ENCODE data around the gene TUBA8.
"Not testable (repeated sequence)": the region's sequence is repeated elsewhere in the genome, so short reads cannot be mapped to it uniquely, and the experiment has no call there.

TUBA8 gene

GRCh38 chr22:18106550-18107341 is 3.9 kb upstream of the TUBA8 start:
- not testable (repeated sequence) for DNase-seq (ENCODE audit: low read depth)

- DNase-seq (ENCODE audit: low read depth) = no peak
These were observed 2.4 kb upstream of the TUBA8 start for GRCh38 chr22:18108187-18108586.

GRCh38 chr22:18109410-18110193 is 1.0 kb upstream of the TUBA8 start:
- no peak for DNase-seq (ENCODE audit: low read depth)

DNA sequence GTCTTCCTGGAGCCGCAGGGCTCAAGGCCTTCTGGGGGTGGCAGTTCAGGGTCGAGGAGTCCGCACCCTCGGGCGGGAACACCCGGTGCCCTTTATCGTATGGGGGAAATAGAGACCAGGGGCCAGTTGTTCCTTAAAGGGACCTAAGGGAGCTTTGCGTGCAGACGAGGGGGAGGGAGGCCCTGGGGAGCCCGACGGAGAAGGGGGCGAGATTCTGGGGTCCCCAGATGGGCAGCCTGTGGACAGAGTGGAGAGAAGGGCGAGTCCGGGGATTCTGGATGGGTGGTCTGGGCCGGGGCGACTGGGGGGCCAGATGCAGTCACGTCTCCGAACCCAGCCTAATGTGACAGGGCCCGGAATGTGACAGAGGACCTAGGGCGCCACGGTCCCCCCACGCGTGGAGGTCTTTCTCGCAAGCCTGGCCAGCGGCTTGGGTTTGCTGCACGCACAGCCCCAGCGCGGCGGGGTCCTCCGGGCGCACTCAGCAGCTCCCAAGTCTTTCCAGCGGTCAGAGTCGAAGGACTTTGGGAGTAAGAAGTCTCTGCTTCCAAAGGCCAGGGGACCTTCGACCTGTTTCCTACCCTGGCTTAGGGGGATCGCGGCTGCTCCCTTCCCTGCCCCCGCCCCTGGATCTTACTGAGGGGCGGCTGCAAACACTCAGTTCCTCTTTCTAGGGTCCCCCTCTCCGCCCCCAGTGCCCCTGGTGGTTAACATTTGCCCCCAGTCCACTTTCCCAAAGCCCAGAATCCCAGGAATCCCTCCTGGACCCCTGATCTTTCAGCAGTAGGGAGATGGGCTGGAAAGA is 547 bp downstream of the TUBA8 start:
- no peak for DNase-seq (ENCODE audit: low read depth)

GRCh38 chr22:18111759-18112330 is 1.2 kb downstream of the TUBA8 start:
- DNase-seq (ENCODE audit: low read depth) = no peak

DNA sequence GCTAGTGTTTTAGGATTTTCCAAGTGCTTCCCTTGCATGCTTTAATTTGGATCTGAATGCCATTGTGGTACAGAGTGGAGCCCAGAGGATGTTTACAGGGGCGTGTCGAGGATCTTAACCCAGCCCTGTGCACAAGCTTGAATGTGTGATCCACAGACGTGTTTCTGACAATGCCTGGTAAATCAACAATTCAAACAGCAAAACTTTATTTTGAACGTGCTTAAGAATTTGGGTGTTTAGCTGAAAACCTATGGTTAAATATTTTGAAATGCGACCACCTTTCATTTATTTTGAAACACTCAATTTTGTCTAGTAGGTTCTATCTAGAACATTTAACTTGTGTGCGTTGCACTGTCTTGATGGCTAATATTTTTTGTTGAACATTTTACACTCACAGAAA is 1.8 kb downstream of the TUBA8 start:
- no peak for DNase-seq (ENCODE audit: low read depth)

DNA sequence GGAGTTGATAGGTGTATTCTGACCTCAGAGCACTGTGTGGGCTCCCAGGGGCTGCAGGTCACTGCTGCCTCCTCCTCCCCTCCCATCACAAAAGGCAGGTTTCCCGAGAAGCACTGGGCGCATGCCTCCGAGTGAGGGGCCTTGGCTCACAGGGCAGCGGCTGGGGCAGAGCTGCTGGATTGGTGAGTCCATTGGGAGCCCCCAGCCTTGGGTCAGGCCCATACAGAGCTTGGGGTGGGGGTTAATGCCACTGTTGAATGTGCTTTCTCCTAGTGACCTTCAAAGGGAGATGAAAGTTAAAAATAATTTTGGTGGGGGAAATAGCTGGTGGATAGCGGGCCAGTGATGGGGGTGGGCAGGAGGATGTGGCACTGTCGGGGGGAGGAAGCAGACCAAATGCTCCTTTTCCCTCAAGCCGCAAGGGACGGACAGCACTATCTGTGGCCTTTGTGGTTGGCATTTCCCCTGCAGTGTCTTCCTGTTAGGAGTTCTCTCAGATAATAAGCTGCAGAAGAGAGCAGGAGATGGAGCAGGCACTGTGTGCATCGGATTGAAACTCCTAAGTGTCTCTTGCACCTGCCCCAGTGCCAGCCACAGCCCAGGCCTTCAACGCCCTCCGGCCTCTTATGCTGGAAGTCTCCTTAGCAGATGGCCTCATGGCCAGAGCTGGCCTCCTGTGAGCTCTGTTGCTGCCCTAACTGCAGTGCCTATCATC is 3.2 kb downstream of the TUBA8 start:
- DNase-seq (ENCODE audit: low read depth) = no peak

DNA sequence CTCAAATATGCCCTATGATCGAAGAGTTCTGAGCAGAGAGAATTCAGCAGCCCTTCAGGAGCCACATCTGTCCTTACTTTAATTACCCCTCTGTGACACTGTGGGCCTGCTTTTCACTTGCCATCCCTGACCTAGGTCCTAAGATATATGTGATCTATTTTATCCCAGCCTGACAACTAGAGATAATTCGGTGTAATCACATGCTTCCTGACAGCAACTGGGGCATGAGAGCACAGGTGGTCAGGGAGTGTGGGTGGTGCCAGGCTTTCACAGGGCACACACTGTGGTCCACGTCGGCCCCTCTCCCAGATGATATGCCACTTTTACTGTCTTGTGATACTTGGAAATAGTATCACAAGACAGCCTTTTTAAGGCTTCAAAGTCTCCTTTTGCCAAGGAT is 3.9 kb downstream of the TUBA8 start:
- no peak for DNase-seq (ENCODE audit: low read depth)

DNA sequence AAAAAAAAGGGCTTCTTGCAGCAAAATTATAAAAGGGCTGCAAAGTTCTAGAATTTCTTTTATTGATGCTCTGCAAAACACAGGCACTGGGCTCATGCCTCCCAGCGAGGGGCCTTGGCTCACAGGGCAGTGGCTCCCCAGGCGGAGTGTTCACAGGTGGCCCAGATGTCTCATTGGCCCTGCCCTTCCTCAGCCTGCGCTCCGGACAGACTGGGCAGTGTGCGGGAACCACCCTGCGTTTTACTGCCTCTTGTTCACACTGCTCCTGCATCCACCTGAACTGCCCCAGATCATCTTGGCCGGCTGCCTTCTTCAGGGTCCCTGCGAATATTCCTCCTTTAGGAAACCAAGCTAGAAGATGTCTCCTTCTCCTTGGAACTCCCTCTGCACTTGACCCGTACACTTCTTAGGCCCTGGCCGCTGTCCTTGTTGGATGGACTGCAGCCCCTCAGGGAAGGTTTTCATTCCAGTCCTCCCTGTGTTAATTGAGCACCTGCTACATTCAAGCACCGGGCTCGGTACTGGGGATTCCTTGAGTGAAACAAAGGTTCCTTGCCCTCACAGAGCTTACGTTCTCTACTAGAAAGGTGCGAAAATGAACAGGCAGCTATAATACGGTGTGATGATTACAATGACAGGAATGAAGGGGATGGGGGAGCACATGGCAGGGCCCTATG is 4.5 kb downstream of the TUBA8 start:
- DNase-seq (ENCODE audit: low read depth) = no peak

GRCh38 chr22:18115906-18116371 is 5.3 kb downstream of the TUBA8 start:
- DNase-seq (ENCODE audit: low read depth) = no peak

GRCh38 chr22:18116634-18117033 is 6.0 kb downstream of the TUBA8 start:
- no peak for DNase-seq (ENCODE audit: low read depth)

- no peak for DNase-seq (ENCODE audit: low read depth)
These were observed 7.8 kb downstream of the TUBA8 start for GRCh38 chr22:18118345-18118915.

DNA sequence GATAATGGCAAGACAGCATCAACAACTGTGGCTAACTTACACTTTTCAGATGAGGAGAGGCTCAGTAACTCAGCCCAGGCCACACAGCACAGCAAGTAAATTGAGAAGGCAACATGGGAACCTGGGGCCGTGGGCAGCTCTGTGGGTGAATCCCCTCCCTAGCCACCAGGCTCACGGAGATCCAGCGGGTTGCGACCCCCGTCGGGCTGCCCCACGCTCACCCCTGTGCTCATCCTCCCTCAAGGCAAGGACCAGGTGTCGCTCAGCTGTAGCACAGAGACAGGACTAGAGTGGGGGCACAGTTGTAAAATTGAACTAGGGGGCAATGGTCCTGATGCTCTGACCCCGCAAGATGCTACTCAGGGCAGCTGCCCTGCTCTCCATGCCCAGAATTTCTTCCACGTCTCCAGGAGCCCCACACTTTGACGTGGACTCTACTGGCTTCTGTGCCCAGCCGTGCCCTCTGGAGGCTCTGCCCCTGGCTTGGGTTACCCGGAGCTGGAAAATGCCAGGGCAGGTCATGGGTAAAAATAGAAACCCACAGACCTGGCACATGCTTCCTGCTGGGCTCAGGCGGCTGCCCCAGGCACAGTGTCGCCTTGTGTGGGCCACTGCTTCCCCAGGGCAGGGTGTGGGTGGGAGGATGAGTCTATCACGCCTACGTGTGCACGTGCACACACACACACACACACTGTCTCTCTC is 9.0 kb downstream of the TUBA8 start:
- DNase-seq (ENCODE audit: low read depth) = no peak

- no peak for DNase-seq (ENCODE audit: low read depth)
These were observed 10.2 kb downstream of the TUBA8 start for GRCh38 chr22:18120857-18121256.

DNA sequence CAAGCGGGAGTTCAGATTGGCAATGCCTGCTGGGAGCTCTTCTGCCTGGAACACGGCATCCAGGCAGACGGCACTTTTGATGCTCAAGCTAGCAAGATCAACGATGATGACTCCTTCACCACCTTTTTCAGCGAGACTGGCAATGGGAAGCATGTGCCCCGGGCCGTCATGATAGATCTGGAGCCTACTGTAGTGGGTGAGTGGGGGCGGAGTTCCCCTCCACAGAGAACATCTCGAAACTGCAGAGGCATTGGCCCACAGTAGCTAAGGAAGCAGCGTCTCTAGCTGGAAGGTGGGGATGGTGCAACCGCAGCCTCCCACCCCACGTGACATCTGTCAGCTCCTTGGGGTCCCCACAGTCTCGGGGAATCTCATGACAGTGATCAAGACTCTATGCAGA is 10.9 kb downstream of the TUBA8 start:
- DNase-seq (ENCODE audit: low read depth) = no peak

DNA sequence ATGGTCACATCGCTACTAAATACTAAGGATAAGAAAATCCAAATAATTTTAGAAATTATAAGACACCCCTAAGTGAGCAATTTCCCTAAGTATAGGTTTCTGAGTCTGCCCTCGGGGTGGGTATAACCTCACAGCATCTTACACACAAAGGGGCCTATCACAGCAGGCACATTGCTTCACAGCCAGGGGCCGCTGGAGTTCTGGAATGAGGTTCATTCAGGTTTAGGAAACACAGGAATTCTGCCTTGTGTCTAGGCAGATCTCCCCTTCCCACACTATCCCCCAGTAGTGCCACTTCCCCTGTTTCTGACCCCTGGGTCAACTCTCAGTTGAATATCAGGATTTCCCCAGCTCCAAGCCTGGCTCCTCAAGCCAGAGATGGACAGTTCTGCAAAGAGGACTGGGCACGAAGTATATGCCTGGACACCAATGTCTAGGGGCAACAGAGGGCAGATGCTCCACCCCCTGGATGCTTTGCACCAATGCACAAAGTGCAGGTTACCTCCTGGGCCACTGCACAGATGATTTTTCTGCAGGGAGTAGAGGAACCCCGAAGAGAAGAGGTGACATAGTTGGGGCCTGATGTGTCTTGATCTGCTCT is 11.4 kb downstream of the TUBA8 start:
- no peak for DNase-seq (ENCODE audit: low read depth)

DNA sequence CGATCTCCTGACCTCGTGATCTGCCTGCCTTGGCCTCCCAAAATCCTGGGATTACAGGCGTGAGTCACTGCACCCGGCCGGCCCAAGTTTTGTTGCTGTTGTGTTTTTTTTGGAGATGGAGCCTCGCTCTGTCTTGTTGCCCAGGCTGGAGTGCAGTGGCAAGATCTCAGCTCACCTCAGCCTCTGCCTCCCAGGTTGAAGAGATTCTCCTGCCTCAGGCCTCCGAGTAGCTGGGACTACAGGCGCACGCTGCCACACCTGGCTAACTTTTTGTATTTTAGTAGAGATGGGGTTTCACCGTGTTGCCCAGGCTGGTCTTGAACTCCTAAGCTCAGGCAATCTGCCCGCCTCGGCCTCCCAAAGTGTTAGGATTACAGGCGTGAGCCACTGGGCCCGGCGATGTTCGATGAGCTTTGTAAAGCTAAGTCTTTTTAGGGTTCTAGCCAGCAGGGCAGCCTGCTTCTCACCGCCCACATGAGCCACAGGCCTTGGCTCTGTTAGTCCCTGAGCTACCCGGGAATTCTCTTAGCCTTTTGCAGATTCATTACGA is 12.9 kb downstream of the TUBA8 start:
- DNase-seq (ENCODE audit: low read depth) = not testable (repeated sequence)

DNA sequence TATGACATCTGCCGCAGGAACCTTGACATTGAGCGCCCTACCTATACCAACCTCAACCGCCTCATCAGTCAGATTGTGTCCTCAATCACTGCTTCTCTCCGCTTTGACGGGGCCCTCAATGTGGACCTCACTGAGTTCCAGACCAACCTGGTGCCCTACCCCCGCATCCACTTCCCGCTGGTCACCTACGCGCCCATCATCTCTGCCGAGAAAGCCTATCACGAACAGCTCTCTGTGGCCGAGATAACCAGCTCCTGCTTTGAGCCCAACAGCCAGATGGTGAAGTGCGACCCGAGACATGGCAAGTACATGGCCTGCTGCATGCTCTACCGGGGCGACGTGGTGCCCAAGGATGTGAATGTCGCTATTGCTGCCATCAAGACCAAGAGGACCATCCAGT is 16.0 kb downstream of the TUBA8 start:
- DNase-seq (ENCODE audit: low read depth) = no peak

DNA sequence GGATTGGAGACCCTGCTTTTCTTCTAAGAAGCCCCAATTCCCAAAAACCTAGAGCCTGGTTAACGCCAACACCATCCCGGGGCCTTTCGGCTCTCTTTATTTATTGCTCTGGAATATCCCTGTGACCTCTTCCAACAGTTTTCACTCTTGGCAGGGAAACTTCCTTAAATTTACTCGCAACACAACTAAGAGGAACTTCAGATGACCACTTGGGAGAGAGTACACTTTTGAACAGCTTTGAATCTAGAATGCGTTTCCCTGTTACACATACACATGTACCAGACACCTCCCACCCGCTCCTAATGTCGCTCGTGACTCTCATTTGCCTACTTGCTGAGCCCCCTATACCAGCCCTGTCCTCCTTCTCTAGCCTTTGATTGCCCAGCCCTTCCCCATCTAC is 19.4 kb downstream of the TUBA8 start:
- no peak for DNase-seq (ENCODE audit: low read depth)

All from HS-5 (cell line).